Psoas muscle (tissue), 8 donors: ENCODE results near the gene DENND1A. TPM values are rescaled to one million over a fixed set of nuclear protein-coding genes. Genes with fewer than 3 reads are reported as not detected.

Experiments used
- ATAC-seq, 4 donors: fragments of 200-7000 bp; cut with Tn5 transposase; one replicate each; pipeline ENCODE4 v1.9.1; 2020; ENCODE audit warnings: moderate library complexity in 3 of 4, mild to moderate bottlenecking in 2 of 4
- DNase-seq, 2 donors: peaks; one replicate each; pipeline ENCODE4 v3.0.0-alpha.2; 2020
- H3K27ac ChIP-seq: fragments of 200-600 bp; one replicate; pipeline ENCODE4 v1.8.0; 2022
- H3K27me3 ChIP-seq, 3 donors: fragments of 200-600 bp in 1 of 3; one replicate each; pipeline versions ENCODE4 v1.6.1 to v1.8.0; 2013 to 2022; ENCODE audit warnings: low read length in 2 of 3, mild to moderate bottlenecking in 2 of 3, moderate library complexity in 1 of 3; ENCODE audit not compliant: insufficient read depth in 3 of 3
- H3K36me3 ChIP-seq, 2 donors: fragments of 200-600 bp in 1 of 2; one replicate each; pipeline versions ENCODE4 v1.6.1 to v1.8.0; 2013 to 2022; ENCODE audit warnings: low read depth in 1 of 2, mild to moderate bottlenecking in 1 of 2, moderate library complexity in 1 of 2; ENCODE audit not compliant: insufficient read depth in 1 of 2
- H3K4me1 ChIP-seq: fragments of 200-600 bp; one replicate; pipeline ENCODE4 v1.8.0; 2022
- H3K4me3 ChIP-seq: fragments of 200-600 bp; one replicate; pipeline ENCODE4 v1.8.0; 2022; ENCODE audit warnings: mild to moderate bottlenecking
- H3K9me3 ChIP-seq: fragments of 200-600 bp; one replicate; pipeline ENCODE4 v1.8.0; 2022
- WGBS, 3 donors: extraction: QIAGEN DNeasy Blood & Tissue Kit; methylation state at CpG; one replicate each; pipeline versions ENCODE4 v1.1.6 to v1.1.7; 2013; 5-methylcytosine and 5-hydroxymethylcytosine counted together
- intact Hi-C, 2 donors: fragments of 100-400 bp; cut with DNase I; formaldehyde crosslinking; loops; one replicate each; pipeline versions ENCODE4 v1.11.0 to v1.14.2; 2022
- polyA plus RNA-seq, 3 donors: library from polyadenylated mRNA; stranded (reverse); fragments of 200-250 nt; gene quantifications; one replicate each; pipeline ENCODE4 v1.2.3, GENCODE V29; 2013
- total RNA-seq, 4 donors: library from RNA; stranded (reverse); fragmentation: NEBNext Ultra II Directional in 2 of 4; extraction: Animal tissue kit (Norgen Biotek cat#: 25700) in 2 of 4; gene quantifications; one replicate each; pipeline versions ENCODE4 v1.2.1 to v1.2.4, GENCODE V29; 2021 to 2023
- TF ChIP-seq, protein P1 (sequence below): fragments of 200-600 bp; IDR thresholded peaks from one replicate; pipeline ENCODE4 v1.8.0; 2022; ENCODE audit warnings: antibody characterized with exemption
- donor health status: healthy with polysubstance abuse.
- donor health status: DM: no; HTN: no; CAD: no; lungs with moderate emphysema.
- donor health status: Bipolar disorder and iron deficiency.
- donor health status: healthy.
- donor health status: DM: yes; HTN: yes; CAD: no.
- donor health status: DM: no; HTN: no; CAD: no.
- donor health status: DM: no; HTN: no; CAD: no.
- donor health status: DM: yes; HTN: yes; CAD: no.

Gene DENND1A
- total and polyA plus RNA-seq, 7 donors = 6.1 to 17.3 (median 13.9) TPM

DNA sequence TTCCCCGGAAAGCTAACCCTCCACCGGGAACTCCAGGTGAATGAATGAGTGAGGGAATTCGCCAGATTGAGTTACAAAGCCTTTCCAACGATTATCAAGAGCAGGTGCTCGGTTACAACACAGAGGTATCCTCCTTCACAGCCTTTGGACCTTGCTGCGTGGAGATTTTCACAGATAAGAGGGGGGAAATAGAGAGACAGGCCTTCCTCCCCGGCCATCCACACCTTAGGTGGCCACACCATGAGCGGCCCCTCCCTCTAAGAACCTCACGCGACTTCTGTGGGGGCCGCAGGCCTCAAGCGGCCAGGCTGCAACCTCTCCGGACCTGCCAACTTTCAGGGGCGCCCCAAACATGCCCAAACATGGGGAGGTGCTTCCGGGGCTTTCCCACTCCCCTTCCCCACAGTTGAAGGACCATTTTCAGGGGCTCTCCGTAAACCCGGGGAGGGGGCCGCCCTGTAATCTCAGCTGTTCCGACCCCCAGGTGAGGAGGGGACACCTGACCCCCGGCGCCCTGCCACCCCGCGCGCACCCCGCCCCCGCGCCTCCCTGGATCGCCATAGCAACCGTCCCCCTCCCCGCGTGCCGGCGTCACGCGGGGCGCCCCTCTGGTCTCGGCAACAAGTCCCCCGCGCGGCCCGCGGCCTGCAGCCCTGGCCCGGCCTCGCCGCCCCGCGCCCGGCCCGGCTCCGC lies 603 bp downstream of the DENND1A start:
- DNase-seq = peak in 1 of 2 donors; percentile 59
- Histone ChIP-seq H3K27ac (peak overlapping the region; percentile 67), H3K36me3 (no peaks in the 10 kb centered on the region), H3K27me3 (no peaks in the 10 kb centered on the region), H3K9me3 (no peaks in the 10 kb centered on the region), H3K4me1 (peaks cover 30% of the 10 kb centered on the region), H3K4me3 (peak overlapping the region; percentile 75)
- WGBS, 3 donors = 2 to 3% (median 2%) methylated on average over 22 to 50 of the region's 50 CpGs
- TF ChIP-seq, protein P1, sequence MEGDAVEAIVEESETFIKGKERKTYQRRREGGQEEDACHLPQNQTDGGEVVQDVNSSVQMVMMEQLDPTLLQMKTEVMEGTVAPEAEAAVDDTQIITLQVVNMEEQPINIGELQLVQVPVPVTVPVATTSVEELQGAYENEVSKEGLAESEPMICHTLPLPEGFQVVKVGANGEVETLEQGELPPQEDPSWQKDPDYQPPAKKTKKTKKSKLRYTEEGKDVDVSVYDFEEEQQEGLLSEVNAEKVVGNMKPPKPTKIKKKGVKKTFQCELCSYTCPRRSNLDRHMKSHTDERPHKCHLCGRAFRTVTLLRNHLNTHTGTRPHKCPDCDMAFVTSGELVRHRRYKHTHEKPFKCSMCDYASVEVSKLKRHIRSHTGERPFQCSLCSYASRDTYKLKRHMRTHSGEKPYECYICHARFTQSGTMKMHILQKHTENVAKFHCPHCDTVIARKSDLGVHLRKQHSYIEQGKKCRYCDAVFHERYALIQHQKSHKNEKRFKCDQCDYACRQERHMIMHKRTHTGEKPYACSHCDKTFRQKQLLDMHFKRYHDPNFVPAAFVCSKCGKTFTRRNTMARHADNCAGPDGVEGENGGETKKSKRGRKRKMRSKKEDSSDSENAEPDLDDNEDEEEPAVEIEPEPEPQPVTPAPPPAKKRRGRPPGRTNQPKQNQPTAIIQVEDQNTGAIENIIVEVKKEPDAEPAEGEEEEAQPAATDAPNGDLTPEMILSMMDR = no peak
- ATAC-seq = peak in 1 of 4 donors; percentile 2
- intact Hi-C loops = no loop called here

DNA sequence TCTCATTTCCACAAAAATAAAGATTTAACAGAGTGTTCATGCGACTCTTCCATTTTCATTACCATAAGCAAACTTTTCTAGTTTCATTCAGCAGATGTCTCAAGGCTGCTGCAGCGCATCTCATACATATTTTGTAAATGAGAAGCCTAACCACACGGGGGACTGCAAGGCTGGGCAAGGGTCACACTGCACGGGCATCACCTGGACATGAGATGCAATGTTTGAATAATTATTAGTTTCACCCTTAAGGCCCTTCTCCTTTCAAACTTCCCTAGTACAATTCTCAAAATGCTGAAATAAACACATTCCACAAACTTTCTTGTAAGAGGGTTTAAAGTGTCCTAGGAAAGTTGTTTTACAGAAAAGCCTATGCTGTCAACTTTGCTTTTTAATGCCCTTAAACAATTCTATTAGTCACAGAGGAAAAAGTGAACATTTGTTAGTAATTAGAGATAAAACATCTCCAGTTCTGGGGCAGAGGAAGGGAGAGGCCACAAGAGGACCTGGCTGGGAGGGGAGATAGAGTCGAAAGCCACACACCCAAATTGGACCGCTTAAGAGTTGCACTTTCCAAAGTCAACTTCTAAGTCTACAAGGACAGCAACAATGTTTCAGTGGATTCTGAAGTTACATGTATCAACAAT lies 1.3 kb downstream of the DENND1A start:
- ATAC-seq (no peak), DNase-seq (no peak)
- TF ChIP-seq, protein P1 = no peak
- Histone ChIP-seq H3K27ac (peak overlapping the region; percentile 67), H3K36me3 (no peaks in the 10 kb centered on the region), H3K9me3 (no peaks in the 10 kb centered on the region), H3K4me1 (peaks cover 30% of the 10 kb centered on the region), H3K27me3 (no peaks in the 10 kb centered on the region), H3K4me3 (peak overlapping the region; percentile 75)
- intact Hi-C loops = no loop called here
- whole genome bisulfite sequencing, 3 donors = 40 to 52% (median 45%) methylated on average over 6 of the region's 6 CpGs

DNA sequence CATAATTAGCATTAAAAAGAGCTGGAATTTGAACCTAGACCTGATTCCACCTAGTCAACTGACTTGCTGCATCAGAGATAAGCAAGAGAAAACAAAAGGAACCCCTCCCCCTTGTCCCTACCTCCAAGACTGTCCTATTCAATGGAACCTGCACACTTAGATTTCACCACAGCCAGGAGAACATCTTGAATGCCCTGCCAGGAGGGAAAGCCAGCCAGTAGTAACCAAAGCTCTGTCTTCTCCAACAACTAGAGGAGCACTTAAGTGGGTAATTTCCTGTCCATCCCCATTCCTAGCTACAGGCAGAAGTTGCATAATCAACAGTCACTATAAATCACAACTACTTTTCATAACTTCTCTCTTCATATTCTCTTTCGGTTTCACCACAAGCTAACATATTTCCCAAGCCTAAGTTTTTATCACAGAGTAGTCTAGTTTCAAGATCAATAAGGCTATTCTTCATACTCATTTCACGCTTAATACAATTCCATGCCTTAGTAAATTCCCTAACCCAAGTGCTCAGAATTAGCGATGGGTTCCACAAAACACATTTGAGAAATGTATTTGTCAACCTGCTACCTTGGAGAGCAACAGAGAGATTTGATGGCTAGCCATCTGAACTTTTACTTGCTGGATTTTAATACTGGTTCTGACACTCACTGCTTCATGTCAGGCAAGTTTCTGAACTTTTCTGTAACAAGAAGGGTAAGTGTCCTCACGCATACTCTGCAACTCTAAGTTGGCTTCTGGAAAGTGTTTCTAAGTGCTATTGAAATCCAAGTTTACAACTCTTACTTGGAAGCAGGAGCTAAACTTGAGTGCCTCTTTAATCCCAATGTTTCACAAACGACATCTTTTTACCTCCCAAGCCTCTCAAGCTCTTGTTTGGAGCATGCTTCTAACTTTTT lies 2.0 kb downstream of the DENND1A start:
- WGBS, 3 donors = 51 to 72% (median 66%) methylated on average over 5 of the region's 5 CpGs
- H3K27me3 ChIP-seq = no peaks in the 10 kb centered on the region
- no peak overlapping the region for H3K27ac ChIP-seq
- DNase-seq (peak in 1 of 2 donors; percentile 40), ATAC-seq (peak in 1 of 4 donors; percentile 41)
- H3K4me3 ChIP-seq = no peak overlapping the region
- H3K36me3 ChIP-seq = no peaks in the 10 kb centered on the region
- intact Hi-C loops = no loop called here
- TF ChIP-seq, protein P1 = no peak
- H3K4me1 ChIP-seq = peaks cover 30% of the 10 kb centered on the region
- H3K9me3 ChIP-seq = no peaks in the 10 kb centered on the region

DNA sequence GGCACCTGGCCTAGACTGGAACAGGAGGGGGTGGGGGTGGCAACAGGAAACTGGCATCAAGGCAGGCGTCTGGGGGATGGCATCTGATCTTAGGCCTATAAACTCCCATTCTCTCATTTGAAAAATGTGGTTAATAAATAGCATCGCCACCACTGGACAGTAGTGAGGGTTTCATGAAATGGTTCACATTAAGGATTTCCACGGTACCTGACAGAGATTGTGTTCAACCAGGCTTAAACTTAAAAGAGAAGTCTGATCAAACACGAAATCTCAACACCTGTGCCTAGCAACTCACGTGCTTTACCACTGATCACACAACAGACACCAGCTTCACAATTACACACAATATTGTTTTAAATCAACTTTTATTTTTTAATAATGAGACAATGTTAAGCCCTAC lies 3.0 kb downstream of the DENND1A start:
- ATAC-seq (no peak), DNase-seq (no peak)
- WGBS, 3 donors = 91 to 94% (median 92%) methylated on average over 5 of the region's 5 CpGs
- intact Hi-C loops = no loop called here
- no peaks in the 10 kb centered on the region for H3K27me3 ChIP-seq
- peaks cover 30% of the 10 kb centered on the region for H3K4me1 ChIP-seq
- H3K9me3 ChIP-seq = no peaks in the 10 kb centered on the region
- no peak overlapping the region for H3K4me3 ChIP-seq
- H3K36me3 ChIP-seq = no peaks in the 10 kb centered on the region
- TF ChIP-seq, protein P1 = no peak
- no peak overlapping the region for H3K27ac ChIP-seq
